Large intestine (tissue), 3 donors: ENCODE results near the gene HENMT1. TPM values are rescaled to one million over a fixed set of nuclear protein-coding genes. Genes with fewer than 3 reads are reported as not detected.
A peak's percentile ranks its signal among the peaks of the same experiment; 100 is the strongest.

Experiments
- DNase-seq, 2 donors: peaks; one replicate each; pipeline versions ENCODE4 v3.0.0 to v3.0.0-alpha.2; 2013
- H3K27ac ChIP-seq: one replicate; pipeline ENCODE4 v1.5.1; 2013; ENCODE audit warnings: low read length
- H3K27me3 ChIP-seq: 2 replicates; pipeline ENCODE4 v1.6.1; 2013; ENCODE audit warnings: low read length; ENCODE audit not compliant: control insufficient read depth, insufficient read depth
- H3K36me3 ChIP-seq: 2 replicates; pipeline ENCODE4 v1.6.1; 2013; ENCODE audit warnings: low read length; ENCODE audit not compliant: control insufficient read depth, insufficient read depth
- H3K4me1 ChIP-seq: one replicate; pipeline ENCODE4 v1.6.1; 2013; ENCODE audit warnings: low read length; ENCODE audit not compliant: control insufficient read depth, insufficient read depth
- H3K4me3 ChIP-seq: one replicate; pipeline ENCODE4 v1.5.1; 2013; ENCODE audit warnings: low read length
- H3K9me3 ChIP-seq: one replicate; pipeline ENCODE4 v1.6.1; 2013; ENCODE audit warnings: mild to moderate bottlenecking, low read depth, low read length, moderate library complexity; ENCODE audit not compliant: control insufficient read depth
- WGBS: methylation state at CpG from one replicate; pipeline ENCODE4 v1.1.5; 2013; ENCODE audit warnings: low lambda C conversion rate; ENCODE audit not compliant: insufficient coverage; 5-methylcytosine and 5-hydroxymethylcytosine counted together
- polyA plus RNA-seq: library from polyadenylated mRNA; unstranded; fragments of 120-200 nt; gene quantifications from one replicate; pipeline ENCODE4 v1.2.1, GENCODE V29; 2013

HENMT1 gene
- polyA plus RNA-seq, 1 donor = 9.5 TPM

DNA sequence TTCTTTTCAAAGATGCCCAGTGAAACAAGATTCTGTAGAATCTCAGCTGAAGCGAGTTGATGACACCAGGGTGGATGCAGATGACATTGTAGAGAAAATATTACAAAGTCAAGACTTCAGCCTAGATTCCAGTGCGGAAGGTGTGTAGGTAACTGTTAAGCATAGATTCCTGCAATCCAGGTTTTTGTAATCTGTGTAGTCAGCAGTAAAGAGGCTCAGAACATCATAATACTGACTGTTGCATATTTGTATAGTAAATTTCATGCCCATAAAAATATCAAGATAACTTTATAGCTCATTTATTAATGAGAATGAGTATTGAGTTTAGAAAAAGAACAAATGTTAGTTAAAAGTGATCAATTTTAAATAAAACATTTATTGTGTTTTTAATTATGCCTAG is 32.2 kb downstream of the HENMT1 start:
- Histone ChIP-seq H3K4me1 (no peaks in the 10 kb centered on the region), H3K4me3 (no peak overlapping the region), H3K36me3 (peaks cover 40% of the 10 kb centered on the region), H3K9me3 (no peaks in the 10 kb centered on the region), H3K27me3 (no peaks in the 10 kb centered on the region), H3K27ac (no peak overlapping the region)
- no CpG with 5 or more reads among the region's 2 CpGs for WGBS
- DNase-seq = no peak

DNA sequence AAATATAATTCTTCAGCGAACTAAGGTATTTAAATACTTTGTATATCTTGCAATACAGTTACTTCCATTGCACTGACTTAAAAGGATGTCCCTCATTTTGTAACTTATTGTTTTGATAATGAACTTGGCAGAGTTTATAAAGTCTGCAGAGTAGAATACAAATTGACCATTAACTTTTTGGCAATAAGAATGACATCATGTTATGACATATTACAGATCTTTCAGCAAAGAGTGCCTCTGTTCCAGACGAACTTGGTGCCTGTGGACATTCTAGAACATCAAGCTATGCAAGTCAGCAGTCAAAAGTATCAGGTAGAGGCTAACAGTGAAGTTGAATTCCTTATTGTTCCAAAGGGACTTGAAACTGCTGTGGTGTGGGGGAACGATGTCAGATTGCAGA is 32.9 kb downstream of the HENMT1 start:
- H3K27ac ChIP-seq = no peak overlapping the region
- no peaks in the 10 kb centered on the region for H3K27me3 ChIP-seq
- DNase-seq = no peak
- H3K36me3 ChIP-seq = peaks cover 37% of the 10 kb centered on the region
- WGBS = 83% methylated on average over 1 of the region's 3 CpGs
- no peaks in the 10 kb centered on the region for H3K4me1 ChIP-seq
- no peaks in the 10 kb centered on the region for H3K9me3 ChIP-seq
- H3K4me3 ChIP-seq = no peak overlapping the region

DNA sequence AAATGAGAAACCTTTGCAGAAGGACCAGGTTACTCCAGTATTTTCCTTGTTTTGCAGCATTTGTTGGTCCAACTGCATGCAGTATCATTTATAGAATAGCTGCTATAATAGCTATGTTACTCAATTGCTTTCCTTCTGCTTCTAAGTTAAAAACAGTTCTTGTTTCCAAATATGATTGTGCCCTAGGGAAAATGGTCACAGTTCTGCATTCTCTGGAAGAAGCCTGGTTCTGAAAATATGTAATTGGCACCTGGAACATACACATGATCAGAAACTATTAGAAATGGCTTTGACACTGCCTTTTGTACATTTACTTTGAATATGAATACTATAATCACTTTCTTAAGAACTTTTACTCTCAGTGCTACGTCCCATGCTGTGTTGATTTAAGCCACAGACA is 33.6 kb downstream of the HENMT1 start:
- DNase-seq = no peak
- H3K27me3 ChIP-seq = no peaks in the 10 kb centered on the region
- no peak overlapping the region for H3K27ac ChIP-seq
- peaks cover 39% of the 10 kb centered on the region for H3K36me3 ChIP-seq
- no peak overlapping the region for H3K4me3 ChIP-seq
- no CpG with 5 or more reads among the region's 1 CpG for WGBS
- H3K9me3 ChIP-seq = no peaks in the 10 kb centered on the region
- H3K4me1 ChIP-seq = no peaks in the 10 kb centered on the region

DNA sequence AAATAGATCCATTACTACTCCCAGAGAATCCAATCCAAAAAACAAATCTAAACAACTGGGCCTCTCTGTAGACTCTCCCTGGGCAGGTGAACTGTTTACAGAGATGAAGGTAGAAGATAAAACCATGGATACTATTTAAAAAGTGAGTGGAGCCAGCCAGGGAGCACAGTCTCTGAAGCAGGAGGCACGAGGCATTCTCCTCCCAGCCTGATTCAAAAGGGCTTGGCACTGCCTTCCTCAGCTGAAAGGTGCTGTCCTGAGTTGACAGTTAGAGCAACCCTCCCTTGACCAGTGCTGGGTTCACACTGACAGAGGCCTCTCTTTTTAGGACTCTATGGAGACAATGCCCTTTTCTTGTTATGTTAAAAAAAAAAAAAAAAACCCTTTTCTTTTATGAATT is 36.8 kb downstream of the HENMT1 start:
- H3K4me3 ChIP-seq = no peak overlapping the region
- peaks cover 28% of the 10 kb centered on the region for H3K36me3 ChIP-seq
- no peaks in the 10 kb centered on the region for H3K4me1 ChIP-seq
- WGBS = no CpG with 5 or more reads among the region's 1 CpG
- no peaks in the 10 kb centered on the region for H3K9me3 ChIP-seq
- DNase-seq = no peak
- H3K27ac ChIP-seq = no peak overlapping the region
- no peaks in the 10 kb centered on the region for H3K27me3 ChIP-seq

DNA sequence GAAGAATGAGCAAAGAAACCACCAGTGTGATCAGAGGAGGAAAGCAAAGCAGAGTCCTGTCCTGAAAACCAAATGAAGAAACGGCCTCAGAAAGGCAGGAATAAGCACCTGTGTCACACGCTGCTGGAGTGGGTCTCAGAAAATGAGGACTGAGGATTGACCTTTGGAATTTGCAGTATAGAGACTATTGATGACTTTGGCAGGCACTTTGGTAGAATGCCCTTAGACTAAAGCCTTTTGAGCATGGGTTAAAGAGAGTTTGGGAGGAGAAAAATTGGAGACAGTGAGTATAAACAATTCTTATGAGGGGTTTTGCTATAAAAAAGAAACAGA is 43.2 kb downstream of the HENMT1 start:
- H3K27ac ChIP-seq = no peak overlapping the region
- no peak for DNase-seq
- H3K4me3 ChIP-seq = no peak overlapping the region
- no peaks in the 10 kb centered on the region for H3K9me3 ChIP-seq
- no peaks in the 10 kb centered on the region for H3K27me3 ChIP-seq
- WGBS = no CpG with 5 or more reads among the region's 2 CpGs
- H3K36me3 ChIP-seq = peaks cover 38% of the 10 kb centered on the region
- no peaks in the 10 kb centered on the region for H3K4me1 ChIP-seq

DNA sequence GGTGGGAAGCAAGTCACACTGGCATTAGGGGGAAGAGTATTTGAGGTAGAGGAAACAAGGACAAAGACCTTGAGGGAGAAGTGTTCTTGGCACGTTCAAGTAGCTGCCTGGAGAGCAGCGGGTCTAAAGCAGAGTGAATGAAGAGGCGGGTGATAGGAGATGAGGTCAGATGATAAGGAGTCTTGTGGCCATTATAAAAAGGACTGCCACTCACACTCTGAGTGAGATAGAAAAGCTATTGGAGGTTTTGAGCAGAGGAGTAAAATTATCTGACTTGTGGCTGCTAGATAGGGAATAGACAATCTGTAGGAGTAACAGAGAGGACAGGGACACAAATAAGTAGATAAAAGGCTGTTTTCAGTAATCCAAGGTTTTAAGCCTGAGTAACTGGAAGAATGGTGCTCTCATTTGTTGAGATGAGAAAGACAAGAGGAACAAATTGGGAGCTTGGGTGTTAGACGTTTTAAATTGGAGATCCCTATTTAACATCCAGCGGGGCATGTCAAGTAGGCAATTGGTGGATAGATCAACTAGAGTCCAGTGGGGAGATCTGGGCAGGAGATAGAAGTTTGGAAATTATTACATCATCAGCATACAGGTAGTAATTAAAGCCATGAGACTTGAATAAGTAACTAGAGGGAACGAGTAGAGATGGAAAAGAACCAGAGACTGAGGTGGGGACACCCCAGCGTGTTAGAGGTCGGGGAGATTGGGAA is 43.7 kb downstream of the HENMT1 start:
- Histone ChIP-seq H3K9me3 (no peaks in the 10 kb centered on the region), H3K4me1 (no peaks in the 10 kb centered on the region), H3K27me3 (no peaks in the 10 kb centered on the region), H3K4me3 (no peak overlapping the region), H3K36me3 (peaks cover 40% of the 10 kb centered on the region), H3K27ac (no peak overlapping the region)
- no peak for DNase-seq
- WGBS = 89% methylated on average over 6 of the region's 8 CpGs

DNA sequence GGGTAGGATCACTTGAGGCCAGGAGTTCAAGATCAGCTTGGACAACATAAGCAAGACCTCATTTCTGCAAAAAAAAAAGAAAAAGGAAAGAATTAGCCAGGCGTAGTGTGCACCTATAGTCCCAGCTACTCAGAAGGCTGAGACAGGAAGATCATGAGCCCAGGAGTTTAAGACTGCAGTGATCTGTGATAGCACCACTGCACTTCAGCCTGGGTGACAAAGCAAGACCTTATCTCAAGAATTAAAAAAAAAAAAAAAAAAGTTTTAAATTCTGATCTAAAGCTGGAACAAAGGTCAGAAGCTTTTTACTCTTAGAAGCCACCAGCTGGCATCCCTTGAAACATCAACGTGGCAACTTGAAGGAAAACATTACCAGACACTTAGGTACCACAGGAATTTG is 45.3 kb downstream of the HENMT1 start:
- no peaks in the 10 kb centered on the region for H3K27me3 ChIP-seq
- DNase-seq = peak; percentile 31 to 63
- H3K36me3 ChIP-seq = peaks cover 40% of the 10 kb centered on the region
- H3K9me3 ChIP-seq = no peaks in the 10 kb centered on the region
- no peaks in the 10 kb centered on the region for H3K4me1 ChIP-seq
- H3K27ac ChIP-seq = no peak overlapping the region
- 0% methylated on average over 1 of the region's 2 CpGs for WGBS
- no peak overlapping the region for H3K4me3 ChIP-seq

DNA sequence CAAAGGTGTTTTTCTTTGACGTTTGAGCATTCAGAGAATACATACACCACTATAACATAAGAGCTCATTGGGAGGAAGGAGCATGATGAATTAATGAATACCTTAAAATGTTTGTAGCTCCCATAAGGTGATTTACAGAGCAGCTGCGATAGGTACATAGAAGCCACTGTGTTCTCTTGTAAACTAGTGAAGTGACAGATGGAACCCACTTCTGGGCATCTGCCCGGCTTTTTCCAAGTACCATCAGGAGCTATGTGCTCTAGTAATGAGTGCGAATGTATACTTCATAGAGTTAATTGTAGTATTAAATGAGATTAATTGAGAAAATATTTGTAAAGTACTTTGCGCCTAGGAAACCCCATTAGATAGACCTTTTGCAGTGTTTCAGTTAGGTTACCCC is 48.4 kb downstream of the HENMT1 start:
- H3K4me1 ChIP-seq = no peaks in the 10 kb centered on the region
- DNase-seq = no peak
- 100% methylated on average over 1 of the region's 5 CpGs for WGBS
- H3K4me3 ChIP-seq = no peak overlapping the region
- peaks cover 34% of the 10 kb centered on the region for H3K36me3 ChIP-seq
- H3K27me3 ChIP-seq = no peaks in the 10 kb centered on the region
- no peaks in the 10 kb centered on the region for H3K9me3 ChIP-seq
- H3K27ac ChIP-seq = no peak overlapping the region

DNA sequence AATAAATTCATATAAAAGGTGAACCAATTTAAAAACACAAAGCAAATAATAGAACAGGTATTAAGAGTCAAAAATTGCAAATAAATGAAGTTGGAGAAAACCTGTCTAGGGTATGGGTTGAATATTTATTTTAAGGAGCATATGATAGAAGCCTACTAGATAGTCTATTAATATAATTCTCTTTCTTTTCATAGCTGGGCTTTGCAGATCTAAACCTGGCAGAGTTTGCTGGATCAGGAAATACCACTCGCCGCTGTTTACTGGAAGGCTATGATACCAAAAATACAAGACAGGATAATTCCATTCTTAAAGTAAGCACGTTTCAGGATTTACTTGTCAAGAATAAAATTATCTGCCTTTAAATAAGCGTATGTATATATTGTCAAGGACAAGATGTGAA is 48.9 kb downstream of the HENMT1 start:
- H3K36me3 ChIP-seq = peaks cover 35% of the 10 kb centered on the region
- WGBS = 35% methylated on average over 2 of the region's 4 CpGs

DNA sequence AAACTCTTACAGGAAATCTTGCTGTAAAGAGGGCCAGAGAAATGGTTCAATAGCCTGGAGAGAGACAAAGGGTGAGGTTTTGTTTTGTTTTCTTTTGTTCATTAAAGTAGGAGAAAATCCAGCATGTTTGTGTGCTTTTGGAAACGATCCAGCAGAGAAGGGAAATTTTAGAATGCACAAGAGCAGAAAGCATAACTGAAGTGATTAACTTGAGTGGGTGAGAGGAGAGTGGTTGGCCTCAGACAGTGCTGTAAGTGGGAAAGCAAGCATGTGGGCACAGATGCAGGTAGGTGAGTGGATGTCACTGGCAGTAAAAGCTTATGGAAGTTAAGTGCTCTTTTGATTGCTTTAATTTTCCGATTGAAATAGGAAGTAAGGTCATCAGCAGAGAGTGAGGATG is 50.8 kb downstream of the HENMT1 start:
- H3K27me3 ChIP-seq = no peaks in the 10 kb centered on the region
- H3K4me1 ChIP-seq = no peaks in the 10 kb centered on the region
- no peak for DNase-seq
- H3K9me3 ChIP-seq = no peaks in the 10 kb centered on the region
- H3K36me3 ChIP-seq = peaks cover 35% of the 10 kb centered on the region
- WGBS = 48% methylated on average over 2 of the region's 2 CpGs
- H3K27ac ChIP-seq = no peak overlapping the region
- no peak overlapping the region for H3K4me3 ChIP-seq

More for the DNA sequence above, 48.9 kb downstream of the HENMT1 start:
- Histone ChIP-seq H3K4me1 (no peaks in the 10 kb centered on the region), H3K27ac (no peak overlapping the region), H3K9me3 (no peaks in the 10 kb centered on the region), H3K27me3 (no peaks in the 10 kb centered on the region), H3K4me3 (no peak overlapping the region)
- DNase-seq = no peak

DNA sequence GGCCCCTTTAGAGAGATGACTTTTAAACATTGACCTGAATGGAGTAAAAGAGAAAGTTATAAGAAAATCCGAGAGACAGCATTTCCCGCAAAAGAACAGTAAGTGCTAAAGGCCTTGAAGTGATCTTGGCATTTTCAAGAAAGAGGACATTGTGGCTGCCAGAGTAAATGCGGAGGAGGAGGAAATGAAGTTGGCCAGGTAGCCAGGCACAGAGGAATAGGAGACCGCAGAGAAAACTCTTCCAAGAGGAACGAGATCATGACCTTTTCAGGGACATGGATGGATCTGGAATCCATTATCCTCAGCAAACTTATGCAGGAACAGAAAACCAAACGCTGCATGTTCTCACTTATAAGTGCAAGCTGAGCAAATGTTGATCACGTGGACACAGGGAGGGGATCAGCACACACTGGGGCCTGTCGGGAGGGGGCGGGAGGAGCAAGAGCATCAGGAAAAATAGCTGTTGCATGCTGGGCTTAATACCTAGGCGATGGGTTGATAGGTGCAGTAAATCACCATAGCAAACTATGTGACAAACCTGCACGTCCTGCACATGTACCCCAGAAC is 51.3 kb downstream of the HENMT1 start:
- no peak for DNase-seq
- H3K36me3 ChIP-seq = peaks cover 37% of the 10 kb centered on the region
- 50% methylated on average over 1 of the region's 11 CpGs for WGBS
- H3K27ac ChIP-seq = no peak overlapping the region
- no peak overlapping the region for H3K4me3 ChIP-seq
- no peaks in the 10 kb centered on the region for H3K27me3 ChIP-seq
- no peaks in the 10 kb centered on the region for H3K9me3 ChIP-seq
- H3K4me1 ChIP-seq = no peaks in the 10 kb centered on the region
